GM19452 (cell line): Measurements from ENCODE around the gene CEACAM16.

Source experiments
- ATAC-seq: cut with Tn5 transposase; IDR thresholded peaks from one replicate; pipeline ENCODE4 v1.9.1; 2021; ENCODE audit not compliant: unreplicated experiment

CEACAM16 gene

GRCh38 chr19:44758596-44758995 lies 59.6 kb downstream of the CEACAM16 start:
- ATAC-seq = no peak

- ATAC-seq = no peak
Observed at GRCh38 chr19:44759083-44759804, 60.3 kb downstream of the CEACAM16 start.
